ENCODE data around the gene TIMM50. TPM values are rescaled to one million over a fixed set of nuclear protein-coding genes. Genes with fewer than 3 reads are reported as not detected.

Gene TIMM50
- total and polyA plus RNA-seq, 2 of the 8 experiments (the other 6 are each of a cell fraction or from before 2014, with no cell fraction given), result 155 to 187 TPM

DNA sequence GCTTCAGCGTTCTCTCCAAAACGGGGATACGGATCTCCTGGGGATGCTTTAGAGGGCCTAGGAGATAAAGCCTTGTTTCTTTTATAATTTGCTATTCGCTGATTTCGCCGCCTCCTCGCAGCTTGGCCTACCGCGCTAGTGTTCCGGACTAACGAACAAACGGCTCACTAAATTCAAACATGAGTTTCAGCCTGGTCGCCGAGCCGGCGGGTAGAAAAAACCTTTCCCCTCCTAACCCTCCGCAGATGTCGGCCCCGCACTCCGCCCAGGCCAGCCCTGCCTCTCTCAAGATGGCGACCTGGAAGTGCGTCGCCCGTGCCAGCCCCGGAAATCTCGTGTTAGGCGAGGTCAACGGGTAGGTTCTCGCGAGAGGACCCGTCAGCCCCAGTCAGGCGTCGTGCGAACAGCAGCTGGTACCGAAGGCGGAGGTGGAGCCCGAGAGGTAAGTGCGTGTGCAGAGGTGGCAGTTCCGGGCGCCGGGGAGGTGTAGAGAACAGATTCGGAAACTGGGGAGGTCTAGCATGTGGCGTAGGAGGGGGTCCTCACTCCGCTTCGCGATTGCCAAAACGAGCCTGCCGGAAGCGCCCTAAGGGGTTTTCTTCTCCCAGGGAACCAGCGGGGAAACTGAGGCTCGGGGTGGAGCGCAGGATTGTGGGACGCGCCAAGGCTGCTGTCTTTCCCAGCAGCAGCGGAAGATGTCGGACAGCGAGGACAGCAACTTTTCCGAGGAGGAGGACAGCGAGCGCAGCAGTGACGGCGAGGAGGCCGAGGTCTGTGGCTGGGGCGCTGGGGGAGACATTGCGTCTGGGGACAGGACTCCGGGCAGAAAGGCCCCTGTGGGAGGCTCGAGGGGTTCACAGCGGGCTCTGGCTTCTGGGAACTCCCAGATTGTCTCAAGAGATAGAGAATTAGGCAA lies 35.2 kb upstream of the TIMM50 start, which contains the start of gene SUPT5H:
TSS of gene SUPT5H (plus strand) at position 387 of the 916 bp plus-strand sequence. CDS start at position 696, 309 bp downstream.
- Histone ChIP-seq H3K9ac (replicated peaks in 1 of 4; ENCODE audit: extremely low read depth in 1 of 4, low read depth in 3 of 4, low read length in 3 of 4) (peak within 1 kb of the TSS; percentile 85 to 94 (median 92)), H3K27me3 (replicated peaks in 1 of 4; ENCODE audit: control insufficient read depth in 3 of 4, extremely low read depth in 1 of 4, insufficient read depth in 3 of 4, low read length in 3 of 4) (no peaks in the 10 kb centered on the region)
- POLR2A ChIA-PET (ENCODE audit: partially characterized antibody), result interaction anchor here (0.6 to 47.8 kb wide), 17 partner anchors 7 to 258 kb away, joined by 3 to 1154 read pairs (median 4); partner anchors contain the start of genes MED29, PAF1, PLEKHG2 and RPS16
- TF ChIP-seq CTBP2 (IDR thresholded peaks at IDR 0.05; ENCODE audit: borderline replicate concordance, insufficient read depth, insufficient read length, low read length) (no peak), TAF7 (optimal IDR thresholded peaks at IDR 0.05; ENCODE audit: borderline replicate concordance, low read depth, low read length) (peak; percentile 45), TAF1 (IDR thresholded peaks at IDR 0.05; ENCODE audit: low read depth, low read length) (peak; percentile 95), SP1 (IDR thresholded peaks at IDR 0.05; ENCODE audit: low read depth, low read length) (no peak), TEAD4 (IDR thresholded peaks at IDR 0.05; ENCODE audit: low read depth, low read length) (no peak), HDAC2 (IDR thresholded peaks at IDR 0.05; ENCODE audit: borderline replicate concordance in 1 of 2, low read depth in 2 of 2, low read length in 2 of 2) (no peak; a peak in 1 of 4 replicates), ASH2L (IDR thresholded peaks at IDR 0.05; ENCODE audit: low read length) (peak; percentile 62), MAX (IDR thresholded peaks at IDR 0.05) (peak; percentile 93), EGR1 (IDR thresholded peaks at IDR 0.05; ENCODE audit: borderline replicate concordance, low read depth, low read length) (no peak), BRCA1 (IDR thresholded peaks at IDR 0.05; ENCODE audit: low read depth, low read length) (peak; percentile 97)

More for the DNA sequence above, 35.2 kb upstream of the TIMM50 start, which contains the start of gene SUPT5H:
- H3K56ac ChIP-seq (replicated peaks; ENCODE audit: insufficient read length, low read depth, low read length), result peak within 1 kb of the TSS; percentile 36
- peaks cover 6% of the 10 kb centered on the region; the same call in 1 of the 2 replicates for H3K23me2 ChIP-seq (ENCODE audit: low read depth, low read length)
- H3K23ac ChIP-seq (ENCODE audit: insufficient read length), result no peak within 1 kb of the TSS
- no peak within 1 kb of the TSS for H3K14ac ChIP-seq (ENCODE audit: insufficient read length)
- H2AFZ ChIP-seq (ENCODE audit: low read length), result no peak within 1 kb of the TSS
- peaks cover 15 to 54% of the 10 kb centered on the region in 2 experiments; a peak in 3 of 4 replicates for H3K79me2 ChIP-seq (ENCODE audit: control insufficient read depth in 1 of 2, insufficient read depth in 2 of 2, low read length in 2 of 2)
- H3K4me3 ChIP-seq (ENCODE audit: extremely low read depth in 1 of 4, insufficient read depth in 2 of 4, low read depth in 3 of 4, low read length in 4 of 4), result peak within 1 kb of the TSS; percentile 80 to 94 (median 88)
- H3K4me2 ChIP-seq (ENCODE audit: insufficient read depth in 1 of 2, low read depth in 2 of 2, low read length in 2 of 2), result peak within 1 kb of the TSS; percentile 89 to 99
- peak within 1 kb of the TSS; percentile 63 for H3K4ac ChIP-seq (replicated peaks; ENCODE audit: insufficient read length, low read depth, low read length)
- 1% methylated on average over 59 of the region's 68 CpGs; no CpG with 5 or more reads in 1 of the 2 experiments for WGBS, 2 experiments (ENCODE audit: extremely low coverage in 1 of 2, insufficient coverage in 1 of 2, insufficient read length in 1 of 2, insufficient replicate concordance in 2 of 2, low coverage in 1 of 2, low lambda C conversion rate in 2 of 2, missing lambda C conversion rate in 1 of 2)
- H4K5ac ChIP-seq (ENCODE audit: insufficient read length, low read depth, low read length), result peak within 1 kb of the TSS; percentile 59
- H4K8ac ChIP-seq (ENCODE audit: extremely low read depth, insufficient read depth, low read length), result peak within 1 kb of the TSS; percentile 85; the same call in 1 of the 2 replicates
- H3K36me3 ChIP-seq (ENCODE audit: control insufficient read depth in 2 of 4, insufficient read depth in 4 of 4, low read length in 3 of 4), result peaks cover 0 to 9% (median 0%) of the 10 kb centered on the region in 4 experiments; a peak in 2 of 8 replicates
- peaks cover 10 to 12% of the 10 kb centered on the region in 2 experiments for H4K20me1 ChIP-seq (replicated peaks in 1 of 2; ENCODE audit: control insufficient read depth in 1 of 2, insufficient read depth in 2 of 2, low read length in 2 of 2)
- no peak within 1 kb of the TSS for H2BK20ac ChIP-seq (ENCODE audit: low read length)
- peaks cover 12% of the 10 kb centered on the region for H3K79me1 ChIP-seq (ENCODE audit: low read depth, low read length)
- H2BK120ac ChIP-seq (replicated peaks; ENCODE audit: low read depth, low read length), result no peak within 1 kb of the TSS
- no peaks in the 10 kb centered on the region for H3K9me3 ChIP-seq (ENCODE audit: insufficient read depth in 2 of 2, low read depth in 1 of 2, low read length in 1 of 2)
- H3K27ac ChIP-seq (ENCODE audit: low read depth, low read length), result peak within 1 kb of the TSS; percentile 79
- CTCF ChIA-PET (ENCODE audit: partially characterized antibody), result interaction anchor here (1.2 to 2.2 kb wide), 2 partner anchors 10 to 27 kb away, joined by 4 to 5 read pairs; partner anchors contain the start of gene RPS16
- peak within 1 kb of the TSS; percentile 60; the same call in 1 of the 2 replicates for H2BK5ac ChIP-seq (ENCODE audit: low read depth, low read length)
- H3K4me1 ChIP-seq (replicated peaks in 1 of 4; ENCODE audit: control insufficient read depth in 3 of 4, insufficient read depth in 4 of 4, low read length in 3 of 4), result peaks cover 0 to 3% (median under 1%) of the 10 kb centered on the region in 4 experiments; a peak in 3 of 7 replicates
- peak within 1 kb of the TSS; percentile 87 for H4K91ac ChIP-seq (replicated peaks; ENCODE audit: insufficient read length, low read length)
- FAIRE-seq (no peak), DNase-seq (ENCODE audit: low read depth in 1 of 2, low spot score in 2 of 2) (peak; percentile 95)
- H2BK15ac ChIP-seq (ENCODE audit: low read length), result no peak within 1 kb of the TSS; the same call in 1 of the 2 replicates
- H2AK5ac ChIP-seq (ENCODE audit: low read depth, low read length), result peak within 1 kb of the TSS; percentile 26
- H2BK12ac ChIP-seq (ENCODE audit: low read depth, low read length), result no peak within 1 kb of the TSS; the same call in none of the 2 replicates
- H3K18ac ChIP-seq (ENCODE audit: extremely low read depth, low read length), result peak within 1 kb of the TSS; percentile 64

All from H1 (cell line).